ENCODE data around the gene KRT10.

The KRT10 gene

GRCh38 chr17:40801157-40801556 lies 21.3 kb downstream of the KRT10 start:
- no peak for DNase-seq

- no peak for DNase-seq
Observed at GRCh38 chr17:40800381-40800780, 22.0 kb downstream of the KRT10 start.

- no peak for DNase-seq
Observed at GRCh38 chr17:40799859-40800258, 22.6 kb downstream of the KRT10 start, which contains the start of gene KRT28. KRT28 (minus strand) TSS chr17:40799959; CDS start chr17:40799893, 66 bp downstream.

GRCh38 chr17:40796846-40797245 lies 25.6 kb downstream of the KRT10 start:
- DNase-seq, result no peak

- no peak for DNase-seq
Observed at GRCh38 chr17:40795019-40795667, 27.3 kb downstream of the KRT10 start.

- no peak for DNase-seq
Observed at GRCh38 chr17:40794466-40794865, 27.9 kb downstream of the KRT10 start.

- no peak for DNase-seq
Observed at GRCh38 chr17:40793832-40794231, 28.6 kb downstream of the KRT10 start.

- no peak for DNase-seq
Observed at GRCh38 chr17:40791787-40792436, 30.5 kb downstream of the KRT10 start.

- no peak for DNase-seq
Observed at GRCh38 chr17:40791111-40791510, 31.3 kb downstream of the KRT10 start.

GRCh38 chr17:40782450-40782849 lies 40.0 kb downstream of the KRT10 start, which contains the start of gene KRT27:
KRT27 (minus strand) TSS chr17:40782550; CDS start chr17:40782493, 57 bp downstream.
- no peak for DNase-seq

- no peak for DNase-seq
Observed at GRCh38 chr17:40779181-40779909, 43.1 kb downstream of the KRT10 start.

GRCh38 chr17:40778461-40778860 lies 44.0 kb downstream of the KRT10 start:
- no peak for DNase-seq

GRCh38 chr17:40777971-40778370 lies 44.4 kb downstream of the KRT10 start:
- DNase-seq, result no peak

GRCh38 chr17:40777459-40777858 lies 45.0 kb downstream of the KRT10 start:
- no peak for DNase-seq

- DNase-seq, result no peak
Observed at GRCh38 chr17:40775945-40776344, 46.5 kb downstream of the KRT10 start.

- no peak for DNase-seq
Observed at GRCh38 chr17:40772101-40772500, 50.3 kb downstream of the KRT10 start, which contains the start of gene KRT26. KRT26 (minus strand) TSS chr17:40772201; CDS start chr17:40772113, 88 bp downstream.

Data from NCI-H524 treated with DMSO at 0.1 percent for 48 hours (cell line).